HTERT RPE-1 (cell line): ENCODE results near the gene PAOX.
"Not testable (repeated sequence)": the region's sequence is repeated elsewhere in the genome, so short reads cannot be mapped to it uniquely, and the experiment has no call there.

ENCODE experiments used
- in situ Hi-C: fragments of 300-500 bp; cut with MboI; formaldehyde crosslinking; loops from 4 replicates; pipeline ENCODE4 v1.14.3; 2020; ENCODE audit warnings: low sequenced_read_pairs

Gene PAOX

DNA sequence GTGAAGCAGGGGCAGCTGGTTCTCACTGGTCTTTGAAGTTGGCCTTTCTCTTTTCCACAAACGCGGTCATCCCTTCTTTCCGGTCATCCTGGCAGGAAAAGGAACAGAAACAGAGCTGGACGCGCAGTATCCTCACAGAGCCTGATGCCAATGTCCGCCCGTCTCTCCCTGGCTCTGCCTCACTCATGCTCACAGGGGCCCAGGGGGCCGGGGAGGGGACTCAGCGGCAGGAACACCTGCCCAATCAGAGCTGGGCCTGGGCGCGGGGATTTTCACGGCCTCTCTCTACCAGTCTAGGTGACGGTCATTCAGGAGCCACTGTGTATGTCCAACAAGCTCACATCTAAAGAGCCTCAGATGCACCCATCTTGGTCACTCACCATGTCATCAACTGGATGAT is 16.2 kb upstream of the PAOX start:
- in situ Hi-C loops = no loop called here

DNA sequence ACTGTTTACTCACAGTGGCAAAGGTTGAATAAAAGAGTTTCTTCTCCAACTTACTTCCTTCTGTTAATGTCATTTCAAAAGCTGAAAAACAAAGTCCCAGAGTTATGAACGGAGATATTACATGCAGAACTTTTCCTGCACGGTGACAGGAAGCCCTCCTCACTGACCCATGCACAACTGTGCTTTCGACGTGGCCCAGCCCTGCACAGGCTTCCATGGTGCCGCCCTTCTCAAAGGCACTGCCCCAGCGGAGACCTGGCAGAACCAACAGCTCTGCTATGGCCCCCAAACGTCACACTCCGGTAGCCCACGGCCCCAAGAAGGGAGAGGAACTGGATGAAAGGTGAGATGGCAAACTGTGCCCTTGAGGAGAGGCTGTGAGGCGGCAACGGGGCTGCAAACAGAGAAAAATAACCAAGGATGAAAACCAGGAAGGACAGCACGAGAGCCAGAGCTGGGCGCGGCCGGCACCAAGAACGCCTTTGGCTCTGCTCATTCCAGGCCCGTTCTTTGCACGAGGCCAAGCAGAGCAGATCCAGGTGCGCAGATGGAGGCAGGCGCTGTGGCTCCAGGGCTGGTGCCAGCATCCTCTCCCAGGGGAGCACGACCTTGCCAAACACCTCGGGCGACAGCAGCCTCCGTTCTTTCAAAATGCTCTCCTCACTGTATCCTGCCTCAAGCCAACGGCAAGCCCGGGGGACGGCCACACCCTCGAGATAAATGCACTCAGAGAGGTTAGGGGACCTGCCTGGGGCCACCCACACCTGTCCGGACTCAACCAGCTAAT is 14.2 kb upstream of the PAOX start:
- in situ Hi-C loops = no loop called here

DNA sequence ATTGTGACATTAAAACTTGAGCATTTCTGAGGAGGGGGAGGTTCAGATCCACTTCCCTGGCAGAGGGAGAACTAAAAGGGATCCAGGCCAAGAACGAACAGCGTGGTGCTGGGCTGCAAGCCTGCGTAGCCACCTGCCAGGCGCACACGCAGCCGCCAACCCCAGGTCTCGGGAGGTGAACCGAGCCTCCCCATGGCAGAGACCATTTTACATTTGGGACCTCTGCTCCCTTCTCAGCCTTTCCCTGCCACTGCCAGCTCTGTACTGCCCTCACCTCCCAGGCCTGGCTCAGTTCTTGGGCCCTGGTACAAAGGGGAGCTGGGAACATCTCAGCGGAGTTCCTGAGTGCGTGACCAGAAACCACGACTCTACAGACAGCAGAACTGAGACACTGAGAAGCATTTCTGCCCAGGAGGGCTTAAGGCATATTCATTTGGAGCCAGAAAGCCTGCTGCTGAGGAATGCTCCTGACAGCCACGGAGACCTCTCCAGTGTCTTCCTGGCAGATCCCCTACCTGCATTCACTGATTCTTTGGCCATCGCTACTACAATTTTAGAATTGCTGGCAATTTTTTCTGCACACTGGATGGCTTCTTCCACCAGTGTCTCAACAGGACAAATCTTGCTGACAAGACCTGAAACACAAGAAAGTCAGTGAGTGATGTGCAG is 13.5 kb upstream of the PAOX start:
- in situ Hi-C loops = no loop called here

DNA sequence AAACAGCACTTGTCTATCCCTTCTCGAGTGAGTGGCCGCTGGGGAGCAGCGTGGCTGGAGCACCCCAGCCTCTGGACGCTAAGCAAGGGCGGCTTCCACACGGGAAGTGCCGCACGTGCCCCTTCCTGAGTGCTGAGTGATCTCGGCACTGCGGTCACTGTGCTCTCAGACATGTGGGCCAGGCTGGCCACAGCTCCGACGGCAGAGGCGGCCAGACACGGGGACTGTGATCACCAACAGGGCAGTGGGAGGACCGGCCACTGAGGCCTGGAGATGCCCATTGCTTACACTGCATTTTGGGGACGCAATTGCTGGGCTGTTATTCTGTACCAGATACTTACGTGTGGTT is 13.0 kb upstream of the PAOX start:
- in situ Hi-C loops = no loop called here

DNA sequence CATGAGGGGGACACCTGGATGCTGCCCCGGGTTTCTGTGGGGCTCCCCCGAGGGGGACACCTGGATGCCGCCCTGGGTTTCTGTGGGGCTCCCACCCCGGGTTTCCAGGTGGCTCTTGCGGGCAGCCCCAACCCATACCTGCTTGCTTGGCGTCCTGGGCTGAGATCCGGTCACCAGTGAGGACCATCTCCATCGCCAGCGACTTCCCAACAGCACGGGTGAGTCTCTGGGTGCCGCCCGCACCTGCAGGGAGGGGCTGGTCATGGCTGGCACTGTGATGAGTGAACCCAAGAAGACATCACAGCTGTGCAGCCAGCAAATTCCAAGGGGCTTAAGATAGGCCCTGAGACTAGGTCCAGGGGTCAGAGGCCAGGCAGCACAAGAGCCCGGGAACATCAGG is 12.3 kb upstream of the PAOX start:
- in situ Hi-C loops = no loop called here

DNA sequence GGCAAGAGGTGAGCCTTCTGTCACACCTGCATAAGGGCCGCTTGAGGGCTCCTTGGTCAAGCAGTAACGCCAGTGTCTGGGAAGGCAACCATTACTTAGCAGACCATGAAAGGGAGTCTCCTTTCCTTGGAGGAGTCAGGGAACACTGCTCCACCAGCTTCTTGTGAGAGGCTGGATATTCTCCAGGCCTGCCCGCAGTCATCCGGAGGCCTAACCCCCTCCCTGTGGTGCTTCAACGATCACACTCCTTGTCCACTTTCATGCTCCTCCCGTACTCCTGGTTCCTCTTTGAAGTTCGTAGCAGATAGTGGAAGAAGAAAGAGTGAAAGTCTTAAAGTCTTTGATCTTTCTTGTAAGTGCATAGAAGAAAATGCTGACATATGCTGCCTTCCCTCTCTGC is 11.6 kb upstream of the PAOX start:
- in situ Hi-C loops = not testable (repeated sequence)

DNA sequence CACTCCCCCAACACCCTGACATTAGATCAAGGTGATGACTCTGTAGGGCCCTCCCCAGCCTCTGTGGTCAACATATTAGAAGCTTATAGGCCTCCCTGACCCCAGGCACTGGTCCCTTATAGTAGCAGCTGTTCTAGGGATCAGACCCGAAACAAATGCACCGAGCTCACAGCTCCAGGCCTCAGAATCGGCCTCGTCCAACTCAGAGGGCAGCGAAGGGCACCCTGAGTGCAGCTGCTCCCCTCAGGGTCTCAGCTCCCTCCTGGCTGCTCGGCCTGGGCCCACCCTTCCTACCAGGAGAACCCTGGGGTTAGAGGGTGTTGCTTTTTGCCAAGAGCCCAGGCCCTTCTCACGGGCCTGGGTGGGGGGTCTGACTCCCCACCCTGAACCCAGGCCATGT is 10.9 kb upstream of the PAOX start:
- in situ Hi-C loops = no loop called here

DNA sequence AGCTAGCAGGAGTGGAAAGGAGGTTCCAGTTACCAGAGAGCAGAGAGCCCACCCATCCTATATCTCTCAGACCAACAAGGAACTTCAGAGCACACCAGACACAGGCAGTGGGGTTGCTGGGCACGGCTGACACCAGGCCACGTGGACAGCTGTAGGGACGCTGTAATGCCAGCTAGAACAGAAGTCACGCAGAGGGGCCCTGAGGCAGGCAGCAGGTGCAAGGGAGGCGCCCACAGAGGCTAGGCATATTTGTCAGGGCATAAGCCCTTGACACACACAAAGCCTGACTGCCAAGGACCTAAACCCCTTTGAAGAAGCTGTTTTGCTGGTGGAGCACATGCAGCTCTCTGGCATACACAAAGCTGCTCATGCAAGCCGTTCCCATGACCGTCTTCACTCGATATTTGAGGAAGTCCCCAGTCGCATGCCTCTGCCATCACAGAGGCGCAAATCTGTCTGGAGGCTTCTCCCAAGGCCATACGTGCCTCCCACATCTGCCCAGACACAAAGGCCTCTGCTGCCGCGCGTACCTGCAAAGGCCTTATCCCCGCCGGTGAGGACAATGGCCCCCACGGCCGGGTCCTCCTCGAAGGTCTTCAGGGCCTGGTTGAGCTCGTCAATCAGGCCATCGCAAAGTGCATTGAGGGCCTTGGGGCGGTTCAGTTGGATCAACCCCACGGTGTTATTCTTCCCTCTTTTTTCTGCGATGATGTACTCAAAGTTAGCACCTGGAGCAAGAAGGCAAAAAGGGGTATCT is 8.9 kb upstream of the PAOX start:
- in situ Hi-C loops = no loop called here

DNA sequence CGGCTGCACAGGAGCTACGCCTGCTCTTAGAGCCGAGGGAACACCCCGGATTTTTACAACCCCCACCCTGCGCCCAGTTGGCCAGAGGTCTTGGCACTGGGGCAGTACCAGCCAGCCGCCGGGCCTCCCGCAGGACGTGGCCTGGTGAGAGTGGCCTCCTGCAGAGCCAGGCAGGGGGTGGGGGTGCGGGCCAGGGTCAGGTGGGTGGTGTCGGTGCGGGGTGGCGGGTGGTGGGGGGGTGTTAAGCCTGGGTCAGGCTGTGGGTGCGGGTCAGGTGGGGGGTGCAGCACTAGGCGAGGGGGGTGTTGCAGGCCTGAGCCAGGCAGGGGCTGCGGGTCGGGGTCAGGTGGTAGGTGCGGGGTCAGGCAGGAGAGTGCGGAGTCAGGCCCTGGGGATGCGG is 6.6 kb upstream of the PAOX start:
- in situ Hi-C loops = no loop called here

DNA sequence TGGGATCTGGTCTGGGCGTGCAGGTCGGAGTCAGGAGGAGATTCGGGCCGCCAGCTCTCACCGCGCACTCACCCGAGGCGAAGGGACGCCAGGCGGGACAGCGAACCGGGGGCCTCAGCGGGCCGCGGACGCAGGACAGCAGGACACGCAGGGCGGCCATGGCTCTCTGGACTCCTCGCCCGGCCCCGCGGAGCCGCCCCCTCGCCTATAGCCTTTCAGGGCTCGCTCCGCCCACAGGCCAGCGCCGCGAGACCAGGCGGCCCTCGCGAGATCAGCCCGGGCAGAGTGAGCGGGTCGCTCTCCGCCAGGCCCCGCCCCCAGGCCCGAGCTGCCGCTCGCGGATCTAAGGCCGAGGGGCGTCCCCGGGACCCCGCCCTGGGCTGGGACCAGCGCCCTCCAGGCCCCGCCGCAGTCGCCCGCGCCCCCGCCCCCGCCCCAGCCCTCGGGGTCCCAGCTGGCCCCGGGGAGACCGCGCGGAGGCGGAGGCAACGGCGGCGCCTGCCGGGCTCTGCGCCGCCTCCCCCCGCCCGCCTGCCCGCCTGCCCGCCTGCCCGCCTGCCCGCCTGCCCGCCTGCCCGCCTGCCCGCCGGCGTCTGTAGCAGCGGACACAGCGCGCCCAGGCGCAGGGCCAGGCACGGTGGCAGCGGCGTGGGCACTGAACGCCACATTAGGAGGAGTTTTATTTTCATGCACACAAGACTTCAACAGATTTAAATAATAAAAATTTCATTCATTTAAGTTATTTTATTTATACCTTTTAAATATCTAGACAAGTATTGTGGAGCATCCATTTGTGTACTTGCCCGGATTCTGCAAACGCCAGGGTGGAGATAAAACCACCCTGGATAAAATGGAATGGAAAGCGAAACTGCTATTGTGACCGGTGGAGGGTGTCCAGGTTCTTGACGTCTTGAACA is 5.6 kb upstream of the PAOX start, which contains the start of gene ECHS1:
Gene ECHS1, minus strand, starts transcription at position 181 of the 917 bp plus-strand sequence. Its CDS starts 21 bp downstream, at position 160.
- in situ Hi-C loops = no loop called here

DNA sequence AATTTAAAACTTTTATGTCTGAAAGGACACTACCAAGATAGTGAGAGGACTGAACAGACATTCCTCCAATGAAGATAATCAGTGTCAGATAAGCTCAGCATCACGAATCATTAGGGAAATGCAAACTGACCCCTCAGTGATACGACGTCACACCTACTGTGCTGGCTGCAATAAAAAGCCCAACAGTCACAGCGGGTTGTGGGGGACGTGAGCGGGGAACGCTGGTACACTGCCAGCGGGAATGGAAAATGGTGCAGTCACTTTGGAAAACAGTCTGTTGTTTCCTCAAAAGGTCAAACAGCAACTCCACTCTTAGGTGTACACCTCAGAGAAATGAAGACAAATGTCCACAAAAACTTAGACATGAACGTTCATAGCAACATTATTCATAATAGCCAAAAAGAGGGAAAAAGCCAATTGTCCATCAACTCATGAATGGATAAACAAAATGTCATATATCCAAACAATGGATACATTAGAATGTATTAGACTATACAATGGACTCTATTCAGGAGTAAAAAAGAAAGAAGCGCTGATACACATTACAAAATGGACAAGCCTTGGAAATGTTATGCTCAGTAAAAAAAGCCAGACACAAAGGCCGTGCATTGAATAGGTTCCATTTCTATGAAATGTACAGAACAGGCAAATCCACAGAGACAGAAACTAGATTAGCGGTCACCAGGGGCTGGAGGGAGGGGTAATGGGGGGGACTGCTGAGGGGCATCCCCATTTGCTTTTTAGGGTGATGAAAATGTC is 3.5 kb upstream of the PAOX start:
- in situ Hi-C loops = no loop called here

DNA sequence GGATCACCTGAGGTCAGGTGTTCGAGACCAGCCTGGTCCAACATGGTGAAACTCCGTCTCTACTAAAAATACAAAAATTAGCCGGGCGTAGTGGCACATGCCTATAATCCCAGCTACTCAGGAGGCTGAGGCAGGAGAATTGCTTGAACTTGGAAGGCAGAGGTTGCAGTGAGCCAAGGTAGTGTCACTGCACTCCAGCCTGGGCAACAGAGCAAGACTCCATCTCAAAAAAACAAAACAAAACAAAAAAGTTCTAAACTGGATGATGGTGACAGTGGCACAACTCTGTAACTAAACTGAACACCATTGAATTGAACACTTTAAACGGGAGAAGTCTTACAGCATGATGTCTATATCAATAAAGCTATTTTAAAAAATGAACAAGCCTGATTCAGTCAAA is 2.9 kb upstream of the PAOX start:
- in situ Hi-C loops = not testable (repeated sequence)

DNA sequence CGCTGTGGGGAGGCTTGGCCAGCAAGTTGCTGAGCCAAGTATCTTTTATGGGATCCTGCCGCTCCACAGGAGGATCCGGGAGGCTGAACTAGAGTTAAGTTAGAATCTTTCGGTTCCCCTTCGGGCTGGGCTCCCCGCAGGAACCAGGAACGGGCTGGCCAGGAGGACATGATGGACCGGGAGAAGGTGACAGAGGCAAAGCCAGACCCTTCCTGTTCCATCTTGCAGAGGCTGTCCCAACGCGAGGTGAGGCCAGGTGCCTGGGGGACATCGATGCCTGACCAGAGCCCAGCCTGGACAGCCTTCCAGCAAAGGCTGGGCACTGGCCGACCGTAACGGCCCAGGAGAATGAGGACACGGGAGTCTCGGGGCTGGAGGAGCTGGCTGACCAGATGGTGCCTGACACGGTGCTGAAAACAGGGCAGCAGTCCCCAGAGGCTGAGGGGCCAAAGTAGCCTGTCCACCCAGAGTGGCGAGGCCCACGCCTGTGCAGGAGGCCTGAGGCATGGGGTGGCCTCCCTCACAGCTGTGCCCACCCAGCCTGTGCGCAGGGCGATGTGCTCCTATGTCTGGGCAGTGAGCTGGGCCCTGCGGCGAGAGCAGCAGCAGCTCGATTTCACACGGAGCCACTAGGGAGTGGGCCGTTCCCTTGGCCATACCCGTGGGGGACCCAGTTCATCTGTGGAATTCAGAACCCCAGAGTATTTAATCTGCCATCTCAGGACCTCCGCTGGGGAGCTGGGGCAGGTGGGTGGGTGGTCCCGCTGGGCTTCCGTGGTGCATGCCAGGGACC is 1.8 kb upstream of the PAOX start:
- in situ Hi-C loops = no loop called here

DNA sequence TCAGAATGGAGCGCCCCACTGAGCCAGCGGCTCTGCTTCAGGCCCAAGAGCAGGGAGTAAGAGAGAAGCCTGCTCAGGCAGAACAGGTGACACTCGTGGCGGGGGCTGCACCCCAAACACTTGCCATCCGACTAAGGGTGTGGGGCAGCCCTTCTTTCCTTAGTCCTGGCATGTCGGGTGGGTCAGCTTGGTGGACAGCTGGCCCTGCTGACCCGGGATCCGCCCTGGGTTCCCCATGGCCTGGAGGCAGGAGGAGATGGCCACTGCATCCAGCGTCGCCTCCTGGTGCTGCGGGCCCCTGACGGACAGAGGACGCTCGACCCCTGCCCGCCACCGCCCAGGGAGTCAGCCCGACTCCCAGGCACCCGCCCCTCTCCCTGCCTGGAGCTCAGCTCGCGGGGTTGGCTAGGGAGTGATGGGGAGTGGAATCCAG is 1.2 kb upstream of the PAOX start:
- in situ Hi-C loops = no loop called here

DNA sequence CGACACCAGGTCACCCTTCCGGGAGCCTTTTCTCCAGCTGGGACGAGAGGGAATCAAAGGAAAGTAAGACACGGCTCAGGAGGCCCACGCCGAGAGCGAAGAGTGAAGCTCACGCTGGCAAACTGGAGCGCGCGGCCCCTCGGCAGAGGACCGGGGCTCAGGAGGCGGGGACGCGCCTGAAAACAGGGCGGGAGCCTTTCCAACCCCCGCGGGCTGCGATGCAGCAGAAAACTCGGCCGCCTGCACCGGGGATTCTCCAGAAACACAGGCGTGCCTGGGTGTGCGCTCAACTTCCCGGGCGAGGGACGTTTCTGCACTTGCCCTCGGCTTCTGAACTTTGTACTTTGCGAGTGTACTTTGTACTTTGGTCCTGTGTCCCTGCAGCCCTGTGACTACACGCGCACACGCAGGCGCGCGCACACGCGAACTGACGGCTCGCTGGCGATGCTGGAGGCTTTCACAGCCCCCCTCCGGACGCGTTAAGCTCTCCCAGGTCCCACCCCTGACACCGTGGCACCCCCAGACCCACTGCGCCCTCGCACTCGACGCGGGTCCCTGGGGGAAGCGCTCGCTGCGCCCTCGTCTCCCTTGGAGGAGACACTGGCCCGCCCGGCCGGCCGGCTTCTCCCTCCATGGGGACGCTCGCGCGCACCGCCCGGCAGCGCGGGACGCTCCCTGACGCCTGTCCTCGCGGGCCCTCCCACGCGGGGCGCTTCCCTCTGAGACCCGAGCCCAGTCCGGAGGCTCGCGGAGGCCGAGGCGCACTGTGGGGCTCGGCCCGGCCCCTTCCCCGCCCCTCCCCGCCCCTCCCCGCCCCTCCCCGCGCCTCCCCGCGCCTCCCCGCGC is 588 bp upstream of the PAOX start:
- in situ Hi-C loops = no loop called here

DNA sequence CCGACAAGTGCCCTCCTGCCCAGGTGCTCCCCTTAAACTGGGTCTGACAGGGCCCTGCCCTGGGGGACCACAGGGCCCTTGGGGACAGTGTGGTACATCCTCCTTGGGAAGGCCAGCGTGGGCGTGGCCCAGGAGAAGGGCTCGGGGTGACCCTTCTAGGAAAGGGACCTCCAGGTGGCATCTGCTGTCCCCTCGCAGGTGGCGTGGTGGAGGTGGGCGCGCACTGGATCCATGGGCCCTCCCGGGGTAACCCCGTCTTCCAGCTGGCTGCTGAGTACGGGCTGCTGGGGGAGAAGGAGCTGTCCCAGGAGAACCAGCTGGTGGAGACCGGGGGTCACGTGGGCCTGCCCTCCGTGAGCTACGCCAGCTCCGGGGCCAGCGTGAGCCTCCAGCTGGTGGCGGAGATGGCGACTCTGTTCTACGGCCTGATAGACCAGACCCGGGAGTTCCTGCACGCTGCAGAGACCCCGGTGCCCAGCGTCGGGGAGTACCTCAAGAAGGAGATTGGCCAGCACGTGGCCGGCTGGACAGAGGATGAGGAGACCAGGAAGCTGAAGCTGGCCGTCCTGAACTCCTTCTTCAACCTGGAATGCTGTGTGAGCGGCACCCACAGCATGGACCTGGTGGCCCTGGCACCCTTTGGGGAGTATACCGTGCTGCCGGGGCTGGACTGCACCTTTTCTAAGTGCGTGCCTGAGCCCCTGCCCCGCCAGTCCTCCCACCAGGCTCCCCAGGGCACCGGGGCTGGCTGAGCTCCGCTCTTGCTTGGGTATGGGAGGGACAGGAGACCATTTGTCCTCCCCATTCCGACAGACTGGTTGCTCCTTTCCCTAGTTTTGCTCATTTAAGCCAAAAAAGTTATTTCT is 972 bp downstream of the PAOX start:
- in situ Hi-C loops = no loop called here

DNA sequence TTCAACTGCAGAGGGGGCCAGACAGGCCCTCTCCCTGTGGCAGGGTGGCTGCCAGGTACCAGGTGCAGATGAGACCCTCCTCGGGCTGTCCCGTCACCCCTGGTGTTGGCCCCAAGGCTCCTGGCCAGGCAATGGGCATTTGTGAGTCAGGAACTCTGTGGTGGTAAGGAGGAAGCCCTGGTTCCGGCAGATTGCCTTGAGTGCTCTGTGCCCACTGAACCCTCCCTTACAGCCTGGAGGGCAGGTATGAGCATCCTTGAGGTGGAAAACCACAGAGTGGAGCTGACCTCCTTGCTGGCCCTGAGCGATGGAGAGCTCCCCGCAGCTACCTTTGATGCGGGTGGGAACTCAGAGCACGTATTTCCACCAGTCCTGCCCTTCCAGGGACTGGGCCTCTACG is 2.0 kb downstream of the PAOX start:
- in situ Hi-C loops = no loop called here
